SK-N-SH (cell line): ENCODE results near the gene PAF1.

ENCODE experiments used
- REST ChIP-seq: IDR thresholded peaks from 2 replicates; pipeline ENCODE4 v1.6.1; 2012; ENCODE audit warnings: mild to moderate bottlenecking, low read depth, low read length, moderate library complexity
- TCF12 ChIP-seq: IDR thresholded peaks from 2 replicates; pipeline ENCODE4 v1.4.0; 2012

GRCh38 chr19:39341719-39342604 is 48.9 kb downstream of the PAF1 start, which contains the start of gene SAMD4B:
- TF ChIP-seq TCF12 (peak; percentile 9; the same call in 1 of the 2 replicates), REST (peak; percentile 20; the same call in 1 of the 2 replicates)
